Measurements from ENCODE around the gene PCBP2. TPM values are rescaled to one million over a fixed set of nuclear protein-coding genes. Genes with fewer than 3 reads are reported as not detected.

PCBP2 gene
- total and polyA plus RNA-seq, 2 of the 4 experiments (the other 2 are of a cell fraction) = 190 to 586 TPM

GRCh38 chr12:53514628-53515290 is 62.9 kb downstream of the PCBP2 start:
- Histone ChIP-seq H3K14ac (replicated peaks; ENCODE audit: low read depth, low read length) (no peak overlapping the region), H2BK5ac (ENCODE audit: low read depth, low read length, poor library complexity, severe bottlenecking) (no peak overlapping the region), H4K91ac (ENCODE audit: insufficient read depth, low read depth, low read length) (no peak overlapping the region), H2AFZ (replicated peaks; ENCODE audit: low read length, poor library complexity) (no peak overlapping the region), H3K4me3 (ENCODE audit: insufficient read depth, low read depth, low read length) (no peak overlapping the region), H3K23ac (ENCODE audit: low read depth, low read length) (no peak overlapping the region), H2AK9ac (replicated peaks; ENCODE audit: low read depth, low read length, poor library complexity) (no peak overlapping the region), H4K5ac (ENCODE audit: low read depth, low read length) (no peak overlapping the region), H3K9me3 (ENCODE audit: control insufficient read depth, insufficient read depth, low read length) (no peaks in the 10 kb centered on the region), H4K20me1 (ENCODE audit: insufficient read depth, low read length) (no peaks in the 10 kb centered on the region), H3K4me1 (ENCODE audit: control insufficient read depth, insufficient read depth, low read length) (no peaks in the 10 kb centered on the region), H2BK120ac (ENCODE audit: low read depth, low read length) (no peak overlapping the region), H3K18ac (ENCODE audit: low read depth, low read length) (no peak overlapping the region), H4K8ac (ENCODE audit: low read depth in 2 of 2, low read length in 2 of 2) (no peak overlapping the region), H3K36me3 (ENCODE audit: control insufficient read depth, insufficient read depth, low read length) (peaks cover 48% of the 10 kb centered on the region), H2AK5ac (ENCODE audit: low read depth, low read length) (no peak overlapping the region), H3K27me3 (ENCODE audit: control insufficient read depth, insufficient read depth, low read length) (no peaks in the 10 kb centered on the region), H3K4me2 (ENCODE audit: low read depth, low read length) (no peak overlapping the region), H2BK20ac (ENCODE audit: low read depth, low read length) (no peak overlapping the region), H2BK15ac (ENCODE audit: low read depth, low read length) (no peak overlapping the region), H3K79me1 (ENCODE audit: low read depth in 1 of 2, low read length in 2 of 2) (no peaks in the 10 kb centered on the region), H3K56ac (ENCODE audit: extremely low read depth, insufficient read depth, low read length) (no peak overlapping the region), H3K9me1 (ENCODE audit: insufficient read depth, low read length) (no peaks in the 10 kb centered on the region), H3K27ac (ENCODE audit: insufficient read depth, low read length) (no peak overlapping the region), H3K9ac (ENCODE audit: low read depth, low read length) (no peak overlapping the region), H3K4ac (ENCODE audit: low read depth, low read length) (no peak overlapping the region)
- no CpG with 5 or more reads among the region's 6 CpGs for WGBS, 2 experiments (ENCODE audit: extremely low coverage in 2 of 2, insufficient read length in 1 of 2)
- TF ChIP-seq RAD21 (IDR thresholded peaks at IDR 0.05; ENCODE audit: low read length) = no peak
- TF ChIP-seq MAZ (IDR thresholded peaks at IDR 0.05; ENCODE audit: borderline replicate concordance, low read depth, low read length) = no peak
- TF ChIP-seq NFE2L2 (IDR thresholded peaks at IDR 0.05; ENCODE audit: low read depth, low read length) = no peak
- TF ChIP-seq RCOR1 (IDR thresholded peaks at IDR 0.05; ENCODE audit: insufficient replicate concordance, low read length) = no peak
- TF ChIP-seq ELK1 (IDR thresholded peaks at IDR 0.05; ENCODE audit: borderline replicate concordance, low read depth, low read length) = no peak
- TF ChIP-seq CEBPB (IDR thresholded peaks at IDR 0.05; ENCODE audit: low read depth, low read length) = no peak
- no peak for TF ChIP-seq MAFK (IDR thresholded peaks at IDR 0.05; ENCODE audit: low read depth, low read length)
- no peak for TF ChIP-seq POLR2A (IDR thresholded peaks at IDR 0.05; ENCODE audit: low read depth, low read length)
- no peak for TF ChIP-seq SMC3 (IDR thresholded peaks at IDR 0.05; ENCODE audit: low read depth, low read length)
- TF ChIP-seq CTCF (conservative IDR thresholded peaks at IDR 0.05; ENCODE audit: low read depth, low read length) = no peak
- TF ChIP-seq RFX5 (IDR thresholded peaks at IDR 0.05; ENCODE audit: low read depth, low read length) = no peak
- TF ChIP-seq MXI1 (IDR thresholded peaks at IDR 0.05; ENCODE audit: borderline replicate concordance, low read depth, low read length) = no peak
- no peak for TF ChIP-seq BHLHE40 (IDR thresholded peaks at IDR 0.05; ENCODE audit: low read depth, low read length)
- no peak for TF ChIP-seq FOS (IDR thresholded peaks at IDR 0.05; ENCODE audit: low read depth, low read length)
- TF ChIP-seq CHD1 (IDR thresholded peaks at IDR 0.05; ENCODE audit: low read depth, low read length) = no peak
- no peak for TF ChIP-seq USF2 (IDR thresholded peaks at IDR 0.05; ENCODE audit: low read depth, low read length)
- in situ Hi-C loops (cut with MboI; ENCODE audit: low sequenced_read_pairs) (loop anchor here (10.0 kb wide), 1 partner anchor 300 kb away; no protein-coding TSS in a partner anchor), intact Hi-C loops (cut with micrococcal nuclease) (no loop called here), dilution Hi-C loops (cut with HindIII; ENCODE audit: low sequenced_read_pairs, unreplicated experiment) (no loop called here)
- no peak for ATAC-seq (ENCODE audit: low read depth)
- ChIA-PET CTCF (no interaction called here), POLR2A (ENCODE audit: unreplicated experiment) (no interaction called here)
- BruUV-seq (replicated peaks) = no TSS peak
- no peak for DNase-seq

Measured in IMR-90 (cell line).